ENCODE data around the gene UPK2.

UPK2 gene

GRCh38 chr11:118956094-118956846 lies at the start of gene UPK2:
Gene UPK2, plus strand, starts transcription at chr11:118956298. Its CDS starts 53 bp downstream, at chr11:118956351.
- Mint-ChIP-seq H3K27me3 (ENCODE audit: low read depth) (peaks cover 27% of the 10 kb centered on the region), H3K27ac (no peak within 1 kb of the TSS), H3K36me3 (ENCODE audit: low read depth) (no peaks in the 10 kb centered on the region), H3K4me3 (no peak within 1 kb of the TSS), H3K9me3 (no peaks in the 10 kb centered on the region), H3K4me1 (ENCODE audit: low read depth) (peaks cover 5% of the 10 kb centered on the region)
- peak; percentile 77 for DNase-seq (ENCODE audit: low spot score)

GRCh38 chr11:118907051-118908042 lies 48.8 kb upstream of the UPK2 start:
- H3K9me3 Mint-ChIP-seq: no peaks in the 10 kb centered on the region
- peak overlapping the region; percentile 41 for H3K27ac Mint-ChIP-seq
- peaks cover 18% of the 10 kb centered on the region for H3K36me3 Mint-ChIP-seq (ENCODE audit: low read depth)
- no peaks in the 10 kb centered on the region for H3K27me3 Mint-ChIP-seq (ENCODE audit: low read depth)
- peak; percentile 79 for DNase-seq (ENCODE audit: low spot score)
- H3K4me3 Mint-ChIP-seq: no peak overlapping the region
- H3K4me1 Mint-ChIP-seq (ENCODE audit: low read depth): peaks cover 19% of the 10 kb centered on the region

GRCh38 chr11:118908264-118908663 lies 47.8 kb upstream of the UPK2 start:
- H3K27me3 Mint-ChIP-seq (ENCODE audit: low read depth): no peaks in the 10 kb centered on the region
- no peak overlapping the region for H3K4me3 Mint-ChIP-seq
- peaks cover 18% of the 10 kb centered on the region for H3K36me3 Mint-ChIP-seq (ENCODE audit: low read depth)
- H3K4me1 Mint-ChIP-seq (ENCODE audit: low read depth): peaks cover 27% of the 10 kb centered on the region
- no peaks in the 10 kb centered on the region for H3K9me3 Mint-ChIP-seq
- DNase-seq (ENCODE audit: low spot score): no peak
- H3K27ac Mint-ChIP-seq: no peak overlapping the region

GRCh38 chr11:118908901-118909618 lies 47.0 kb upstream of the UPK2 start:
- H3K9me3 Mint-ChIP-seq: no peaks in the 10 kb centered on the region
- H3K36me3 Mint-ChIP-seq (ENCODE audit: low read depth): peaks cover 18% of the 10 kb centered on the region
- H3K27ac Mint-ChIP-seq: peak overlapping the region; percentile 46
- no peaks in the 10 kb centered on the region for H3K27me3 Mint-ChIP-seq (ENCODE audit: low read depth)
- DNase-seq (ENCODE audit: low spot score): no peak
- H3K4me3 Mint-ChIP-seq: no peak overlapping the region
- peaks cover 32% of the 10 kb centered on the region for H3K4me1 Mint-ChIP-seq (ENCODE audit: low read depth)

GRCh38 chr11:118909619-118910308 lies 46.3 kb upstream of the UPK2 start:
- Mint-ChIP-seq H3K9me3 (no peaks in the 10 kb centered on the region), H3K4me1 (ENCODE audit: low read depth) (peaks cover 39% of the 10 kb centered on the region), H3K27me3 (ENCODE audit: low read depth) (no peaks in the 10 kb centered on the region), H3K36me3 (ENCODE audit: low read depth) (peaks cover 23% of the 10 kb centered on the region), H3K4me3 (no peak overlapping the region), H3K27ac (no peak overlapping the region)
- no peak for DNase-seq (ENCODE audit: low spot score)

- DNase-seq (ENCODE audit: low spot score): no peak
- Mint-ChIP-seq H3K27me3 (ENCODE audit: low read depth) (no peaks in the 10 kb centered on the region), H3K4me3 (peak overlapping the region; percentile 78), H3K27ac (peak overlapping the region; percentile 65), H3K36me3 (ENCODE audit: low read depth) (peaks cover 23% of the 10 kb centered on the region), H3K4me1 (ENCODE audit: low read depth) (peaks cover 46% of the 10 kb centered on the region), H3K9me3 (no peaks in the 10 kb centered on the region)
Observed at GRCh38 chr11:118910309-118911112, 45.6 kb upstream of the UPK2 start.

- Mint-ChIP-seq H3K27me3 (ENCODE audit: low read depth) (no peaks in the 10 kb centered on the region), H3K4me3 (peak overlapping the region; percentile 78), H3K36me3 (ENCODE audit: low read depth) (peaks cover 21% of the 10 kb centered on the region), H3K4me1 (ENCODE audit: low read depth) (peaks cover 54% of the 10 kb centered on the region), H3K27ac (peak overlapping the region; percentile 91), H3K9me3 (no peaks in the 10 kb centered on the region)
- no peak for DNase-seq (ENCODE audit: low spot score)
Observed at GRCh38 chr11:118911113-118911879, 44.8 kb upstream of the UPK2 start.

- peak; percentile 74 for DNase-seq (ENCODE audit: low spot score)
- H3K4me3 Mint-ChIP-seq: peak overlapping the region; percentile 68
- peaks cover 61% of the 10 kb centered on the region for H3K4me1 Mint-ChIP-seq (ENCODE audit: low read depth)
- H3K36me3 Mint-ChIP-seq (ENCODE audit: low read depth): peaks cover 16% of the 10 kb centered on the region
- peak overlapping the region; percentile 91 for H3K27ac Mint-ChIP-seq
- no peaks in the 10 kb centered on the region for H3K9me3 Mint-ChIP-seq
- H3K27me3 Mint-ChIP-seq (ENCODE audit: low read depth): no peaks in the 10 kb centered on the region
Observed at GRCh38 chr11:118911880-118912741, 44.0 kb upstream of the UPK2 start.

- peak overlapping the region; percentile 68 for H3K4me3 Mint-ChIP-seq
- no peak for DNase-seq (ENCODE audit: low spot score)
- peaks cover 17% of the 10 kb centered on the region for H3K36me3 Mint-ChIP-seq (ENCODE audit: low read depth)
- peaks cover 68% of the 10 kb centered on the region for H3K4me1 Mint-ChIP-seq (ENCODE audit: low read depth)
- peak overlapping the region; percentile 91 for H3K27ac Mint-ChIP-seq
- H3K27me3 Mint-ChIP-seq (ENCODE audit: low read depth): no peaks in the 10 kb centered on the region
- no peaks in the 10 kb centered on the region for H3K9me3 Mint-ChIP-seq
Observed at GRCh38 chr11:118912742-118913410, 43.2 kb upstream of the UPK2 start.

GRCh38 chr11:118913411-118914125 lies 42.5 kb upstream of the UPK2 start:
- Mint-ChIP-seq H3K4me1 (ENCODE audit: low read depth) (peaks cover 74% of the 10 kb centered on the region), H3K4me3 (peak overlapping the region; percentile 68), H3K27me3 (ENCODE audit: low read depth) (no peaks in the 10 kb centered on the region), H3K9me3 (no peaks in the 10 kb centered on the region), H3K36me3 (ENCODE audit: low read depth) (peaks cover 15% of the 10 kb centered on the region), H3K27ac (peak overlapping the region; percentile 92)
- DNase-seq (ENCODE audit: low spot score): peak; percentile 29

Data from T-helper 2 cell treated with Interferon-gamma antibody and Interleukin-4, amounts not matched to agents 5 μg/mL and 100 μg/mL, for 36 hours (primary cell).